Body of pancreas (tissue), 4 donors: ENCODE results near the gene MEG3.

ENCODE experiments used
- CTCF ChIP-seq, 7 experiments: fragments of 450-650 bp in 4 of 7; fragments of 200-600 bp in 3 of 7; sonication (generic) in 3 of 7; IDR thresholded peaks; one replicate each; pipeline ENCODE4 v1.5.1; 2016 to 2019; ENCODE audit warnings: antibody characterized with exemption in 7 of 7
- POLR2A ChIP-seq, 3 donors: fragments of 450-650 bp; IDR thresholded peaks; one replicate each; pipeline ENCODE4 v1.6.1; 2016; ENCODE audit warnings: antibody characterized with exemption in 3 of 3, mild to moderate bottlenecking in 2 of 3

- TF ChIP-seq CTCF (IDR thresholded peaks at IDR 0.05) = no peak
- no peak for TF ChIP-seq POLR2A (IDR thresholded peaks at IDR 0.05)
These were observed 13.8 kb downstream of the MEG3 start for GRCh38 chr14:100839681-100840111.
